ENCODE data around the gene OSTF1. TPM values are rescaled to one million over a fixed set of nuclear protein-coding genes. Genes with fewer than 3 reads are reported as not detected.

OSTF1 gene
- total RNA-seq, 2 experiments from 2014 or later: 37.3 to 58.1 TPM

- intact Hi-C loops (cut with micrococcal nuclease; ENCODE audit: unreplicated experiment): no loop called here
- TF ChIP-seq EZH2phosphoT487 (IDR thresholded peaks at IDR 0.05; ENCODE audit: borderline replicate concordance, low read depth, low read length) (no peak), CTCF (conservative IDR thresholded peaks at IDR 0.05; ENCODE audit: low read length) (no peak)
- no peaks in the 10 kb centered on the region for H4K20me1 ChIP-seq (ENCODE audit: insufficient read depth, low read length)
- H3K27ac ChIP-seq (ENCODE audit: low read depth, low read length, poor library complexity, severe bottlenecking): no peak overlapping the region
- ChIA-PET POLR2A (interaction anchor here (0.7 kb wide), 3 partner anchors 65 to 1881 kb away, joined by 3 to 4 read pairs (median 3); no protein-coding TSS in a partner anchor), CTCF (ENCODE audit: unreplicated experiment) (no interaction called here)
- no peaks in the 10 kb centered on the region for H3K79me2 ChIP-seq (ENCODE audit: insufficient read depth, low read depth, low read length)
- DNase-seq (ENCODE audit: low spot score): no peak
- no peaks in the 10 kb centered on the region for H3K9me2 ChIP-seq (ENCODE audit: insufficient read depth, low read length)
- H3K36me3 ChIP-seq (ENCODE audit: insufficient read depth, low read length): no peaks in the 10 kb centered on the region
- H3K4me3 ChIP-seq (ENCODE audit: low read depth, low read length, poor library complexity, severe bottlenecking): no peak overlapping the region
- H3K4me2 ChIP-seq (ENCODE audit: low read length): no peak overlapping the region
- H3K9me3 ChIP-seq (ENCODE audit: low read length): 0 out of 2 replicates have a peak, but pooled peaks cover under 1% of the 10 kb centered on the region
- no TSS peak for BruUV-seq (replicated peaks)
- no peaks in the 10 kb centered on the region for H3K4me1 ChIP-seq (ENCODE audit: insufficient read depth, low read length, poor library complexity, severe bottlenecking)
- H2AFZ ChIP-seq (ENCODE audit: low read length): no peak overlapping the region
Observed at GRCh38 chr9:75168270-75169178, 80.2 kb downstream of the OSTF1 start.

- intact Hi-C loops (cut with micrococcal nuclease; ENCODE audit: unreplicated experiment): no loop called here
- no peak for TF ChIP-seq CTCF (conservative IDR thresholded peaks at IDR 0.05; ENCODE audit: low read length)
- TF ChIP-seq EZH2phosphoT487 (IDR thresholded peaks at IDR 0.05; ENCODE audit: borderline replicate concordance, low read depth, low read length): no peak
- no peak for DNase-seq (ENCODE audit: low spot score)
- Histone ChIP-seq H3K9me2 (ENCODE audit: insufficient read depth, low read length) (no peaks in the 10 kb centered on the region), H3K9me3 (ENCODE audit: low read length) (no peaks in the 10 kb centered on the region), H3K4me2 (ENCODE audit: low read length) (no peak overlapping the region), H3K4me1 (ENCODE audit: insufficient read depth, low read length, poor library complexity, severe bottlenecking) (no peaks in the 10 kb centered on the region), H3K27ac (ENCODE audit: low read depth, low read length, poor library complexity, severe bottlenecking) (no peak overlapping the region), H4K20me1 (ENCODE audit: insufficient read depth, low read length) (no peaks in the 10 kb centered on the region), H3K36me3 (ENCODE audit: insufficient read depth, low read length) (no peaks in the 10 kb centered on the region), H2AFZ (ENCODE audit: low read length) (no peak overlapping the region), H3K79me2 (ENCODE audit: insufficient read depth, low read depth, low read length) (no peaks in the 10 kb centered on the region), H3K4me3 (ENCODE audit: low read depth, low read length, poor library complexity, severe bottlenecking) (no peak overlapping the region)
- CTCF ChIA-PET (ENCODE audit: unreplicated experiment): no interaction called here
- BruUV-seq (replicated peaks): no TSS peak
- POLR2A ChIA-PET: interaction anchor here (0.7 kb wide), 3 partner anchors 72 to 1534 kb away, joined by 3 to 4 read pairs (median 3); no protein-coding TSS in a partner anchor
Observed at GRCh38 chr9:75169623-75170022, 81.3 kb downstream of the OSTF1 start.

- no TSS peak for BruUV-seq (replicated peaks)
- Histone ChIP-seq H3K79me2 (ENCODE audit: insufficient read depth, low read depth, low read length) (no peaks in the 10 kb centered on the region), H3K9me3 (ENCODE audit: low read length) (no peaks in the 10 kb centered on the region), H4K20me1 (ENCODE audit: insufficient read depth, low read length) (no peaks in the 10 kb centered on the region), H3K9me2 (ENCODE audit: insufficient read depth, low read length) (no peaks in the 10 kb centered on the region), H3K27ac (ENCODE audit: low read depth, low read length, poor library complexity, severe bottlenecking) (no peak overlapping the region), H3K36me3 (ENCODE audit: insufficient read depth, low read length) (no peaks in the 10 kb centered on the region), H3K4me3 (ENCODE audit: low read depth, low read length, poor library complexity, severe bottlenecking) (no peak overlapping the region), H3K4me1 (ENCODE audit: insufficient read depth, low read length, poor library complexity, severe bottlenecking) (no peaks in the 10 kb centered on the region), H3K4me2 (ENCODE audit: low read length) (no peak overlapping the region), H2AFZ (ENCODE audit: low read length) (no peak overlapping the region)
- CTCF ChIA-PET (ENCODE audit: unreplicated experiment): no interaction called here
- no peak for TF ChIP-seq EZH2phosphoT487 (IDR thresholded peaks at IDR 0.05; ENCODE audit: borderline replicate concordance, low read depth, low read length)
- no peak for TF ChIP-seq CTCF (conservative IDR thresholded peaks at IDR 0.05; ENCODE audit: low read length)
- no peak for DNase-seq (ENCODE audit: low spot score)
- intact Hi-C loops (cut with micrococcal nuclease; ENCODE audit: unreplicated experiment): no loop called here
- POLR2A ChIA-PET: no interaction called here
Observed at GRCh38 chr9:75170898-75171360, 82.6 kb downstream of the OSTF1 start.

Data from OCI-LY7 (cell line).